ENCODE results near the gene MTRF1. TPM values are rescaled to one million over a fixed set of nuclear protein-coding genes. Genes with fewer than 3 reads are reported as not detected.

MTRF1 gene
- total and polyA plus RNA-seq, 9 of the 15 experiments (the other 6 are each of a cell fraction or from before 2014, with no cell fraction given): 12.5 to 33.7 (median 20.1) TPM

DNA sequence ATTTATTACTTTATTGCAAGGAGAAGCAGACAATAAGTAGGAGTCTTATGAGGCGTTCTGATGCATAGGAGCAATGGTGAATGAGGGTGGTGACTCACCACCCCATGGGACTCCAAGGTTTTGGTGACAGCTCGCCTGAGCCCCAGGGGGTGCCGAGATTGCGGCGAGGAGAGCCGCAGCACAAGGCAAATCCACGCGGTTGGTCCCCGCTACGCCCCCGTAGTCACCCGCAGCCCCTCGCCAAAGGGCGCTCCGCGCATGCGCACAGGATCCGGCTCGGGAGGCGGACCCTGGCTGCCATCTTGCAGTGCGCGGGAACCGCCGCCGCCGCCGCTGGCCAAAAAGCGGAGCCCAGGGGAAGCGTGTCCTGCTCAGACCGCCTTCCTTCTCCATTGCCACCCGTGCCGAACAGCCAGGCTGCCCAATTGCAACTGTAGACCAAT, 47.6 kb upstream of the MTRF1 start, which contains the start of gene NAA16 (continued):
- TF ChIP-seq, protein P1, sequence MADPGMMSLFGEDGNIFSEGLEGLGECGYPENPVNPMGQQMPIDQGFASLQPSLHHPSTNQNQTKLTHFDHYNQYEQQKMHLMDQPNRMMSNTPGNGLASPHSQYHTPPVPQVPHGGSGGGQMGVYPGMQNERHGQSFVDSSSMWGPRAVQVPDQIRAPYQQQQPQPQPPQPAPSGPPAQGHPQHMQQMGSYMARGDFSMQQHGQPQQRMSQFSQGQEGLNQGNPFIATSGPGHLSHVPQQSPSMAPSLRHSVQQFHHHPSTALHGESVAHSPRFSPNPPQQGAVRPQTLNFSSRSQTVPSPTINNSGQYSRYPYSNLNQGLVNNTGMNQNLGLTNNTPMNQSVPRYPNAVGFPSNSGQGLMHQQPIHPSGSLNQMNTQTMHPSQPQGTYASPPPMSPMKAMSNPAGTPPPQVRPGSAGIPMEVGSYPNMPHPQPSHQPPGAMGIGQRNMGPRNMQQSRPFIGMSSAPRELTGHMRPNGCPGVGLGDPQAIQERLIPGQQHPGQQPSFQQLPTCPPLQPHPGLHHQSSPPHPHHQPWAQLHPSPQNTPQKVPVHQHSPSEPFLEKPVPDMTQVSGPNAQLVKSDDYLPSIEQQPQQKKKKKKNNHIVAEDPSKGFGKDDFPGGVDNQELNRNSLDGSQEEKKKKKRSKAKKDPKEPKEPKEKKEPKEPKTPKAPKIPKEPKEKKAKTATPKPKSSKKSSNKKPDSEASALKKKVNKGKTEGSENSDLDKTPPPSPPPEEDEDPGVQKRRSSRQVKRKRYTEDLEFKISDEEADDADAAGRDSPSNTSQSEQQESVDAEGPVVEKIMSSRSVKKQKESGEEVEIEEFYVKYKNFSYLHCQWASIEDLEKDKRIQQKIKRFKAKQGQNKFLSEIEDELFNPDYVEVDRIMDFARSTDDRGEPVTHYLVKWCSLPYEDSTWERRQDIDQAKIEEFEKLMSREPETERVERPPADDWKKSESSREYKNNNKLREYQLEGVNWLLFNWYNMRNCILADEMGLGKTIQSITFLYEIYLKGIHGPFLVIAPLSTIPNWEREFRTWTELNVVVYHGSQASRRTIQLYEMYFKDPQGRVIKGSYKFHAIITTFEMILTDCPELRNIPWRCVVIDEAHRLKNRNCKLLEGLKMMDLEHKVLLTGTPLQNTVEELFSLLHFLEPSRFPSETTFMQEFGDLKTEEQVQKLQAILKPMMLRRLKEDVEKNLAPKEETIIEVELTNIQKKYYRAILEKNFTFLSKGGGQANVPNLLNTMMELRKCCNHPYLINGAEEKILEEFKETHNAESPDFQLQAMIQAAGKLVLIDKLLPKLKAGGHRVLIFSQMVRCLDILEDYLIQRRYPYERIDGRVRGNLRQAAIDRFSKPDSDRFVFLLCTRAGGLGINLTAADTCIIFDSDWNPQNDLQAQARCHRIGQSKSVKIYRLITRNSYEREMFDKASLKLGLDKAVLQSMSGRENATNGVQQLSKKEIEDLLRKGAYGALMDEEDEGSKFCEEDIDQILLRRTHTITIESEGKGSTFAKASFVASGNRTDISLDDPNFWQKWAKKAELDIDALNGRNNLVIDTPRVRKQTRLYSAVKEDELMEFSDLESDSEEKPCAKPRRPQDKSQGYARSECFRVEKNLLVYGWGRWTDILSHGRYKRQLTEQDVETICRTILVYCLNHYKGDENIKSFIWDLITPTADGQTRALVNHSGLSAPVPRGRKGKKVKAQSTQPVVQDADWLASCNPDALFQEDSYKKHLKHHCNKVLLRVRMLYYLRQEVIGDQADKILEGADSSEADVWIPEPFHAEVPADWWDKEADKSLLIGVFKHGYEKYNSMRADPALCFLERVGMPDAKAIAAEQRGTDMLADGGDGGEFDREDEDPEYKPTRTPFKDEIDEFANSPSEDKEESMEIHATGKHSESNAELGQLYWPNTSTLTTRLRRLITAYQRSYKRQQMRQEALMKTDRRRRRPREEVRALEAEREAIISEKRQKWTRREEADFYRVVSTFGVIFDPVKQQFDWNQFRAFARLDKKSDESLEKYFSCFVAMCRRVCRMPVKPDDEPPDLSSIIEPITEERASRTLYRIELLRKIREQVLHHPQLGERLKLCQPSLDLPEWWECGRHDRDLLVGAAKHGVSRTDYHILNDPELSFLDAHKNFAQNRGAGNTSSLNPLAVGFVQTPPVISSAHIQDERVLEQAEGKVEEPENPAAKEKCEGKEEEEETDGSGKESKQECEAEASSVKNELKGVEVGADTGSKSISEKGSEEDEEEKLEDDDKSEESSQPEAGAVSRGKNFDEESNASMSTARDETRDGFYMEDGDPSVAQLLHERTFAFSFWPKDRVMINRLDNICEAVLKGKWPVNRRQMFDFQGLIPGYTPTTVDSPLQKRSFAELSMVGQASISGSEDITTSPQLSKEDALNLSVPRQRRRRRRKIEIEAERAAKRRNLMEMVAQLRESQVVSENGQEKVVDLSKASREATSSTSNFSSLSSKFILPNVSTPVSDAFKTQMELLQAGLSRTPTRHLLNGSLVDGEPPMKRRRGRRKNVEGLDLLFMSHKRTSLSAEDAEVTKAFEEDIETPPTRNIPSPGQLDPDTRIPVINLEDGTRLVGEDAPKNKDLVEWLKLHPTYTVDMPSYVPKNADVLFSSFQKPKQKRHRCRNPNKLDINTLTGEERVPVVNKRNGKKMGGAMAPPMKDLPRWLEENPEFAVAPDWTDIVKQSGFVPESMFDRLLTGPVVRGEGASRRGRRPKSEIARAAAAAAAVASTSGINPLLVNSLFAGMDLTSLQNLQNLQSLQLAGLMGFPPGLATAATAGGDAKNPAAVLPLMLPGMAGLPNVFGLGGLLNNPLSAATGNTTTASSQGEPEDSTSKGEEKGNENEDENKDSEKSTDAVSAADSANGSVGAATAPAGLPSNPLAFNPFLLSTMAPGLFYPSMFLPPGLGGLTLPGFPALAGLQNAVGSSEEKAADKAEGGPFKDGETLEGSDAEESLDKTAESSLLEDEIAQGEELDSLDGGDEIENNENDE (IDR thresholded peaks at IDR 0.05; ENCODE audit: low read depth, low read length): no peak
- TF ChIP-seq, protein P2, sequence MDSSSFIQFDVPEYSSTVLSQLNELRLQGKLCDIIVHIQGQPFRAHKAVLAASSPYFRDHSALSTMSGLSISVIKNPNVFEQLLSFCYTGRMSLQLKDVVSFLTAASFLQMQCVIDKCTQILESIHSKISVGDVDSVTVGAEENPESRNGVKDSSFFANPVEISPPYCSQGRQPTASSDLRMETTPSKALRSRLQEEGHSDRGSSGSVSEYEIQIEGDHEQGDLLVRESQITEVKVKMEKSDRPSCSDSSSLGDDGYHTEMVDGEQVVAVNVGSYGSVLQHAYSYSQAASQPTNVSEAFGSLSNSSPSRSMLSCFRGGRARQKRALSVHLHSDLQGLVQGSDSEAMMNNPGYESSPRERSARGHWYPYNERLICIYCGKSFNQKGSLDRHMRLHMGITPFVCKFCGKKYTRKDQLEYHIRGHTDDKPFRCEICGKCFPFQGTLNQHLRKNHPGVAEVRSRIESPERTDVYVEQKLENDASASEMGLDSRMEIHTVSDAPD (CRISPR knock-in tag; IDR thresholded peaks at IDR 0.05): no peak
- TF ChIP-seq ZNF217 (CRISPR knock-in tag; IDR thresholded peaks at IDR 0.05) (no peak), COPS2 (conservative IDR thresholded peaks at IDR 0.05) (no peak), GTF2B (IDR thresholded peaks at IDR 0.05; ENCODE audit: extremely low read depth, insufficient read length) (no peak), ZNF311 (CRISPR knock-in tag; IDR thresholded peaks at IDR 0.05) (no peak), KAT8 (IDR thresholded peaks at IDR 0.05; ENCODE audit: low read depth) (no peak), FUS (optimal IDR thresholded peaks at IDR 0.05; ENCODE audit: low read depth, low read length) (no peak), DIDO1 (tag; IDR thresholded peaks at IDR 0.05; ENCODE audit: low read depth) (no peak), GABPB1 (CRISPR knock-in tag; IDR thresholded peaks at IDR 0.05) (no peak), PHF20 (IDR thresholded peaks at IDR 0.05; ENCODE audit: partially characterized antibody) (no peak), IFI16 (CRISPR knock-in tag; IDR thresholded peaks at IDR 0.05) (no peak)
- TF ChIP-seq, protein P3, sequence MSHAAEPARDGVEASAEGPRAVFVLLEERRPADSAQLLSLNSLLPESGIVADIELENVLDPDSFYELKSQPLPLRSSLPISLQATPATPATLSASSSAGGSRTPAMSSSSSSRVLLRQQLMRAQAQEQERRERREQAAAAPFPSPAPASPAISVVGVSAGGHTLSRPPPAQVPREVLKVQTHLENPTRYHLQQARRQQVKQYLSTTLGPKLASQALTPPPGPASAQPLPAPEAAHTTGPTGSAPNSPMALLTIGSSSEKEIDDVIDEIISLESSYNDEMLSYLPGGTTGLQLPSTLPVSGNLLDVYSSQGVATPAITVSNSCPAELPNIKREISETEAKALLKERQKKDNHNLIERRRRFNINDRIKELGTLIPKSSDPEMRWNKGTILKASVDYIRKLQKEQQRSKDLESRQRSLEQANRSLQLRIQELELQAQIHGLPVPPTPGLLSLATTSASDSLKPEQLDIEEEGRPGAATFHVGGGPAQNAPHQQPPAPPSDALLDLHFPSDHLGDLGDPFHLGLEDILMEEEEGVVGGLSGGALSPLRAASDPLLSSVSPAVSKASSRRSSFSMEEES (CRISPR knock-in tag; IDR thresholded peaks at IDR 0.05): no peak
